ENCODE measurements around the gene KIF1C.
"Not testable (repeated sequence)": the region's sequence is repeated elsewhere in the genome, so short reads cannot be mapped to it uniquely, and the experiment has no call there.

Gene KIF1C

DNA sequence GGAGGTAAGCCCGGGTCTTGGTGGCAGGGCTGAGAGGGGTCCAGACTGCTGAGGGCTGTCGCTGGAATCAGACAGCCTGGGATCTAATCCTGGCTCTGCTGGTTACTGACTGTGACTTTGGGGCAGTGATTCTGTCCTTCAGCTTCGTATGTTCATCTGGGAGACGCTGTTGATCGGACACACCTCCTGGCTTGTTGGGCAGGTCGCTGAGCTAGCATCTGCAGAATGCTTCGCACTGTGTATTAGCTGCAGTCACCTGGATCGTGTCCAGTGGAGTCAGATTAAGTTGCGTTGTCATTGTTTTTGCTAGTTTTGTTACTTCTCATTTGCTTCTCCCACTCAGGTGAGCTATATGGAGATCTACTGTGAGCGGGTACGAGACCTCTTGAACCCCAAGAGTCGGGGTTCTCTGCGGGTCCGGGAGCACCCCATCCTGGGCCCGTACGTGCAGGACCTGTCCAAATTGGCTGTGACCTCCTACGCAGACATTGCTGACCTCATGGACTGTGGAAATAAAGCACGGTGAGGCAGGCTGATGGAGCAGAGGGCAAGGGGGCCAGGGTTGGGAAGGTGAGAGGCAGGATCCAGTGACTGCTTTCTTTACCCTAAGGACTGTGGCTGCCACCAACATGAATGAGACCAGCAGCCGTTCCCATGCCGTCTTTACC lies 4.5 kb downstream of the KIF1C start:
- DNase-seq, result no peak

DNA sequence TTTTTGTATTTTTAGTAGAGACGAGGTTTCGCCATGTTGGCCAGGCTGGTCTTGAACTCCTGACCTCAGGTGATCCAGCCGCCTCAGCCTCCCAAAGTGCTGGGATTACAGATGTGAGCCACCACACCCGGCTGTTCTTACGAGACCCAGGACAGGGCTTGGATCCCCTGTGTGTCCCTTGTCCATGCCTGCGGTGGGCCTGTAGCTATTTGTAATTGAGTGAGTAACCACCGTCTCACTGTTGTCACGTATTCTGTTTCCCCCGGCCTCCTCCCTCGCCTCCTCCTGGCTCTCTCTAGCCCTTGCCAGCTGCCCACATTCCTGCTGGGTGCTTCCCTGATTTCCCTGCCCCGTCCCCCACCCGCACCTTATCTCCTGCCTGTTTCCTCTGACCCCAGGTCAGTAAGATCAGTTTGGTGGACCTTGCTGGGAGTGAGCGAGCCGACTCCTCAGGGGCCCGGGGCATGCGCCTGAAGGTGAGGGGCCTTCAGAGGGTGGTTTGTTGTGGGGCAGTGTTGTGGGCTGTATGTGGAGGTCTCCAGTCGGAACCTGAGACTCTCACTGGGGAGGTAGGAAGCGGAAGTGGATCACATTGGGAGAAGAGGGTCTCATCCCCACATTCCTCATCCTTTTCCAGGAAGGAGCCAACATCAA lies 5.6 kb downstream of the KIF1C start:
- DNase-seq, result no peak

DNA sequence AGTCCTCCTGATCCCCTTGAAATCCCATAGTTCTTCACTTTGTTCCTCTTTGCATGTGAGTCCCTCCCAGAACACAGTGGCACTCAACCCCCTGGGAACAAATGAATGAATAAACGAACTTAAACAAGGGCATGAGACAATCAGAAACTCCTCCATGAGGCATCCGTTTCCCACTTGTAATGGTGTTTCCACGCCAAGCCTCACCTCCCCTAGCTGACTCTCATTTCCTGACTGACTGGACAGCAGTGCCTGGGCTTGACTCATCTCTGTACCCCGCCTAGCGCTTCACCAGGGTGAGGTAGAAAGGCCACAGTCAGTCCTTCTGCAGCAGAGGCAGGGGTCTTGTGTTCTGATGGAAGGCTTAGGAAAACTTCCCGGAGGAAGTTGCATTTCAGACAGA lies 14.2 kb downstream of the KIF1C start:
- no peak for DNase-seq

DNA sequence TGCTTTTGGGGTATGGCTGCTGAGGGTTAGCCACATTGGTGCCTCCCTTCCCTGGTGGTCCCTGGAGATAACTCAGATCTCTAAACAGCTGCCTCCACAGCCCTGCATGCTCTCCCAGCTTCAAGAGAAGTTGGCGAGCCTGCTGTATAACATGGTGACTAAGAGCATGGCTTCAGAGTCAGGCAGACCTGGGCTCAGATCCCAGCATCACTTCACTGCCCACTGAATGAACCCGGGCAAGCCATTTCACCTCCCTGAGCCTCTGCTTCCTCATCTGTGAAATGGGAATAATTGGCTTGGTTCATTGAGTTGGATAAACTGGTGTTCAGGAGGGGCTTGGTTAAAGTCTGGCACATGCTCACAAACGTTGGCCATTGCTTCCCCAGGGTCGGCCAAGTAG lies 16.6 kb downstream of the KIF1C start:
- DNase-seq, result no peak

DNA sequence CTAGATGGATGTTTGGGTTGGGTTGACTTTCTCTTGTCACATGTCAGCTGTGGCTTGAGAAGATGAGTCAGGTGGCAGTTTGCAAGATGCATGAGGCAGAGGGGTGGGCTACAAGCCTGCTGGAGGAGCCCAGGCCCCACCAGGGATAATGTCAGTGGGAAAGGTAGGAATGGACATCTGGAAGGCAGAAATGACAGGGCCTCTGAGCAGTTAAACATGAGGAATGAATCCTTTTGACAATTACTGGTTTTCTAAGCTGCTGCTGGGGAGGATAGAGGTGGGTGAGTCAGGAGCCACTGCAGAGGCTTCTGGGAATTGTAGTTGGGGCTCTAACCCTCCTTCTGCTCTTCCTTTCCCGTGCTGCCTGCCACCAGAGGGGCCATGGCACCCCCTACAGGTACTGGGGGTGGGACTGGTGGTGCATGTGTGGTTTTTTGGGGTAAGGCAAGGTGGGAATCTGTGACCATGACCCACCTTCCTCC lies 21.8 kb downstream of the KIF1C start:
- DNase-seq, result peak in 1 of 2 experiments; percentile 18

DNA sequence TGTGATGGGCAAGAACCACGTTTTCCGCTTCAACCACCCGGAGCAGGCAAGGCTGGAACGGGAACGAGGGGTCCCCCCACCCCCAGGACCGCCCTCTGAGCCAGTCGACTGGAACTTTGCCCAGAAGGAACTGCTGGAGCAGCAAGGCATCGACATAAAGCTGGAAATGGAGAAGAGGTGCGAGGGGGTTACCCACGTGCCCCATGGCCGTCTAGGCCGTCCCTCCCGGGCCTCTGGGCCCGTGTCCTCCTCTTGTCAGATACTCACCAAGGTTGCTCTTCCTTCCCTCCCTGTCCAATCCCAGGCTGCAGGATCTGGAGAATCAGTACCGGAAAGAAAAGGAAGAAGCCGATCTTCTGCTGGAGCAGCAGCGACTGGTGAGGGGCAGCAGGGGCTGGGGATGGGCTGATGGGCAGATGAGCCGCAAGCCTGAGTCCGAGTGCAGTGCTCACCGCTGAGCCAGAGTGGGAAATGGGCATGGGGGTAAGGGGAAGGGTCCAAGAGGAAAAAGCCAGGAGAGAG lies 22.8 kb downstream of the KIF1C start:
- no peak for DNase-seq

DNA sequence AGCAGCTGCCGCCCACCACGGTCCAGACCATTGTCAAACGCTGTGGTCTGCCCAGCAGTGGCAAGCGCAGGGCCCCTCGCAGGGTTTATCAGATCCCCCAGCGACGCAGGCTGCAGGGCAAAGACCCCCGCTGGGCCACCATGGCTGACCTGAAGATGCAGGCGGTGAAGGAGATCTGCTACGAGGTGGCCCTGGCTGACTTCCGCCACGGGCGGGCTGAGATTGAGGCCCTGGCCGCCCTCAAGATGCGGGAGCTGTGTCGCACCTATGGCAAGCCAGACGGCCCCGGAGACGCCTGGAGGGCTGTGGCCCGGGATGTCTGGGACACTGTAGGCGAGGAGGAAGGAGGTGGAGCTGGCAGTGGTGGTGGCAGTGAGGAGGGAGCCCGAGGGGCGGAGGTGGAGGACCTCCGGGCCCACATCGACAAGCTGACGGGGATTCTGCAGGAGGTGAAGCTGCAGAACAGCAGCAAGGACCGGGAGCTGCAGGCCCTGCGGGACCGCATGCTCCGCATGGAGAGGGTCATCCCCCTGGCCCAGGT lies 24.5 kb downstream of the KIF1C start:
- no peak for DNase-seq

DNA sequence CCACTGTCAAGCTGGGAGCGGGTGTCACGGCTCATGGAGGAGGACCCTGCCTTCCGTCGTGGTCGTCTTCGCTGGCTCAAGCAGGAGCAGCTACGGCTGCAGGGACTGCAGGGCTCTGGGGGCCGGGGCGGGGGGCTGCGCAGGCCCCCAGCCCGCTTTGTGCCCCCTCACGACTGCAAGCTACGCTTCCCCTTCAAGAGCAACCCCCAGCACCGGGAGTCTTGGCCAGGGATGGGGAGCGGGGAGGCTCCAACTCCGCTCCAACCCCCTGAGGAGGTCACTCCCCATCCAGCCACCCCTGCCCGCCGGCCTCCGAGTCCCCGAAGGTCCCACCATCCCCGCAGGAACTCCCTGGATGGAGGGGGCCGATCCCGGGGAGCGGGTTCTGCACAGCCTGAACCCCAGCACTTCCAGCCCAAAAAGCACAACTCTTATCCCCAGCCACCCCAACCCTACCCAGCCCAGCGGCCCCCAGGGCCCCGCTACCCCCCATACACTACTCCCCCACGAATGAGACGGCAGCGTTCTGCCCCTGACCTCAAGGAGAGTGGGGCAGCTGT lies 25.9 kb downstream of the KIF1C start:
- no peak for DNase-seq

DNA sequence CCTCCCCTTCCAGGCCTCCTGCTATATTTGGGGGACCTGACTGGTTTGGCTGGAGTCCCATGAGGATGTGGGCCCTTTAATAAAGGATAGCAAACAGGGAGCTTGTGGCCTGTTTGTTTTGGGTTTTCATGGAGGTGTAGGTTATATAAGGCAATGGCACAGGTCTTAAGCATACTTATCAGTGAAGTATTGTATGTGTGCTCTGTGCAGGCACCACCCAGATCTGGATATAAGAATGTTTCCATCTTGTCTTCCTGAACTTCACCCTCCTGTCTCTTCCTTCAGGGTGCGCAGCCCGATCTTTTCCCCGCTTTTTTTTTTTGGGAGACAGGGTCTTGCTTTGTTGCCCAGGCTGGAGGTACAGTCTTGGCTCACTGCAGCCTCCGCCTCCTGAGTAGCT lies 26.9 kb downstream of the KIF1C start:
- no peak for DNase-seq

DNA sequence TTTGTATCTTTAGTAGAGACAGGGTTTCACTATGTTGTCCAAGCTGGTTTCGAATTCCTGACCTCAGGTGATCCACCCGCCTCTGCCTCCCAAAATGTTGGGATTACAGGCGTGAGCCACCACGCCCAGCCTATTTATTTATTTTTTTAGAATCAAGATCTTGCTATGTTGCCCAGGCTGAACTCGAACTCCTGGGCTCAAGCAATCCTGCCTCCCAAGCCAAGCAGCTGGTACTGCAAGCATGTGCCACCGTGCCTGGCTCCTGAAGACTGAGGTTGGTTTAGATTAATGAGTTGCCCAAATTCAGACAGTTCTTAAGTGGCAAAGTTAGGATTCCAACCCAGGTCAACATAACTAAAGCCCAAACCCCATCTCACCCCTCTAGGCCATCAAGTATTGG lies 29.5 kb downstream of the KIF1C start:
- DNase-seq, result no peak

DNA sequence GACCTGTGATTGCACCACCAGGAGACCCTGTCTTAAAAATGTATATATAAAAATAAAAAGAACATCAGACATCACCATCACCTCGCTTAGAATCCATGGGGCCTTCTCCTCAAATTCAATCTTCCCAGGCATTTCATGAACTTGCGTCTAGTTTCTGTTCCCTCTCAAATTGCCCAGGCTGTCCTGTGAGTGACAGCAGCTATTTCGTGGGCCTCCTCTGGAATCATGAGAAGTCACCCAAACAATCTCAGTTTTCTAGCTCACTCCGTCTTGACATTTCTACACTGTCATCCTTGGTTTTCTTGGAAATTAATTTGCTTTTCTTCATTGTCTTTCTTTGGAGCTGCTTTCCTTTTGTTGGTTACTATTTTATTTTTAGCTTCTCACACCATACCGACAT lies 30.2 kb downstream of the KIF1C start:
- no peak for DNase-seq

DNA sequence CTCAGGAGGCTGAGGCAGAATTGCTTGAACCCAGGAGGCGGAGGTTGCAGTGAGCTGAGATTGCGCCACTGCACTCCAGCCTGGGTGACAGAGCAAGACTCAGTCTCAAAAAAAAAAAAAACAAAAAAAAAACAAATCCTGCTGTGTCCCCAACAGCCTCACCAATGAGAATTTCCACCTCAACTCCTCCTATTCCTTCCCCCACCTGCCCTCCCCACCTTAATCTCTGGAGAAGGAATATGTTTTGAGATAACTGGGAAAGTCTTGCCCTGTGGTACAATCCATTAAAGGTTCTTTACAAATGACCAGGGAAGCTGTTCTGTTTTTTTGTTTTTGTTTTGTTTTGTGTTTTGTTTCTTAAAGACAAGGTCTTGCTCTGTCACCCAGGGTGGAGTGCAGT lies 32.4 kb downstream of the KIF1C start:
- not testable (repeated sequence) for DNase-seq

DNA sequence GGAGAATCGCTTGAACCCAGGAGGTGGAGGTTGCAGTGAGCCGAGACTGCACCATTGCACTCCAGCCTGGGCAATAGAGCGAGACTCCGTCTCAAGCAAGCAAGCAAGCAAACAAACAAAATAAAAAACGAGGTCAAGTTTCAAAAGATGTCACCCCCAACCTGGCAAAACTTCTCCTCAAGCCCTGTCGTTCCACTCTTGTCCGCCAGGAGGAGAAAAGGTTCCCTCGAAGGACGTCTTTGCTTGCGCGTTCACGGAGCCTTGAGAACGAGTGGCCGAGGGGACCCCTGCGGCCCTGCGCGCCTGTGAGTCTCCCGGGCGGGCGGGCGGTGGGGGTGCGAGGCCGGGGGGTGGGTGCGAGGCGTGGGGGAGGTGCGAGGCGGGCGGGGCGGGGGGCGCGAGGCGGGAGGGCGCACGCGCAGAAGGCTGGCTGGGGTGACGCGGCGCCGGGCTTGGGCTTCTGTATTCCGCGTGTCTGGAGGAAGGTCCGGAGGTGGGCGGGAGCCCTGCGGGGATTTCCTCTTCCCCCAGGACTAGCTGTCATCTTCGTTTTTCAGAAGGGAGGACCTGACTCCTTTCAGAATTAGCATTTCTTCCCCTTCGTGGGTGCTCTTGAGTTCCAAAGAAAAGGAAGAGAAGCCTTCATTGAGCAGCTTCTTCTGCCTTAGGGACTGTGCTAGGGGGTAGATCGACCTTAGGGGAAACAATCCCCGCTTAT lies 33.8 kb downstream of the KIF1C start:
- peak; percentile 81 to 83 for DNase-seq

DNA sequence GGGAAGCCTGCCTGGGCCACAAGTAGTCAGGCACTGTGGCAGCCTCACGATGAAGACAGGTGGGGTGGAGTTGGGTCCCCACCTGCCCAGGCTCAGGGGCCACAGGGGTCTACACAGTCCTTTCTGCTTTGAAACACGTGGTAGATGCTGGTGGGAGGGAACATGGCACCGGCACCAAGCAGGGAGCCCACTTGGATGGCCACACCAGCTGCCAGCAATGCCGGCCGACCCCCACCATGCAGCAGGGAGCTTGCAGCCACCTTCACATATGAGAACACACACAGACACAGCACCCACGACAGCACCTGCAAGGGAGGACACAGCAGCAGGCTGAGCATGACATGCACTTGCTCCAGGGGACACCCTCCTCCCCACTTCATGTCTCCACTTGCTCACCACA lies 35.1 kb downstream of the KIF1C start:
- DNase-seq, result no peak

DNA sequence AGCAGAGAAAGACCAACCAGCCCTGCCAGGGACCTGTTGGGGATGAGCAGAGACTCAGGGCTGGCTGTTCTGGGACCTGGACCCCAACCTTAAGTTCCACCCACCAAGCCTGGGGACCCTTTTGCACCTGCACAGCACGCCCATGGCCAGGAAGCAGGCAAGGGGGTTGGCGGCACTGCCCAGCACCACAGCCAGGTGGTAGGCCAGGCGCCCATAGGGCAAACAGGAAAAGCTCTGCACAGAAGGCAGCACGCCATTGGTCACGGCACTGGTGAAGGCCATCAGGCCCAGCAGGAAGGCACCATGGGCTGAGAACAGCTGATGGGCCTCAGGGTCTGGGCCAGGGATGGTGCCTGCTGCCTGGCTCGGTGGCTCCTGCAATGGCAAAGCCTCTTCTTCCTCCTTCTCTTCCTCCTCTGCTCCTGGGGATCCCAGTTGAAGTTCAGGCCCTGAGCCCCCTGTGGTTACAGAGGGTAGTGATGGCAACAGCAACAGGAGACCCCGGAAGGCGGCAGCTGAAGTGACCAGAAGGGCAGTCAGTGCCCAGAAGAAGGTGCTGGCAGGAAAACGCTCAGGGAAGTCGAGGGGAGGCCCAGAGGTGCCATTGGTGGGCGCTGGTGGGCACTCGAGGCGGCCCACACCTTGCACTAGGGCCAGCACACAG lies 35.7 kb downstream of the KIF1C start:
- DNase-seq, result no peak

DNA sequence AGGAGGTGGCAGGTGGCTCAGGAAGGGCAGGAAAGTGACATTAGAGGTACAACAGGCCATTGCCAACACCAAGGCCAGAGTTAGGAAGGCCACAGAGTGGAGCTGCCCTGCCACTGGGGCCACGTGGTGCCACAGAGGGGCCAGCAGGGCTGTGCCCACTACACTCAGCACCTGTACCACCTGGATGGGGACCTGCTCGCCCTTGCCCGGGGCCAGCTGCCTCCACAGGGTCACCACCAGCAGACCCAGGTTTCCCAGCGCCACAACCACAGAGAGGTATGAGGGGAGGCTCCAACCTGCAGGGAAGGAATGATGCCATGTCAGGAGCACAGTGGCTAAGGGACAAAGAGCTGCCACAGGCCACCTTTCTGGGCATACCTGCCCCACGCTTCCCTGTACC lies 36.3 kb downstream of the KIF1C start:
- no peak for DNase-seq

DNA sequence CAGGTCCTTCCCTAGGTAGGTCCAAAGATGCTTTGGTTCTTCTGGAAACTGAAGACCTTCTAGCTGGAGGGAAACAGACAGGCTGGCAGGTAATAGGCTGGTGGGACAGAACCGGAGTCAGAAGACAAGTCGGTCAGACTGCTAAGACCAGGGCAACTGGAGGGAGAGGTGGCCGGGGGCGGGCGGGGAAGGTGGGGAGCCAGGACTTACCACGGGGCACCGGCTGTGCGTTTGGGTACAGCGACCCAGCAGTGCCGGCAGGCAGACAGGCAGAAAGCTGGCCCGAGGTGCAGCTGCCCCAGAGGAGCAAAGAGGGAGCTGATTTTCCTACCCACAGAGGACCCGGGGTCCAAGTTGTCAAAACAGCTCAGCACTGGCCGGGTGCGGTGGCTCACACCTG lies 36.9 kb downstream of the KIF1C start:
- DNase-seq, result no peak

DNA sequence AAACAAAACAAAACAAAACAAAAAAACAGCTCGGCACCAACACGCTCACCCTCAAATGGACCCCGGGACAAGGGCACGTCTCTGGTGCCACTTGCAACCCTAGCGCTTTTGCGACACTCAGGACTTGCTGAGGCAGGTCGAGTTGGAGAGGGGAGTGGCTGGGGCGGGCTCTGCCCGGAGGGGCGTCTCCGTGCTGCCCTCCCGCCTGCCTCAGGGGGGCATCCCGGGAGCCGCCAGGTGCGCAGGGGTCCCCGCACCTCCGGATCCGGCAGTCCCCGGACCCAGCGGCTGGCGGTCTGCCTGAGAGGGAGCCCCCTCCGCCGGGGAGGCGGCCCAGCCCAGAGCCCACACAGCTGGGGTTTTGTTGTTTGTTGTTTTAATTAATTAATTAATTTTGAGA lies 37.6 kb downstream of the KIF1C start, which contains the start of gene SLC52A1:
Gene SLC52A1 (minus strand): TSS at position 112 of the 400 bp plus-strand sequence. CDS start 820 bp downstream, outside the sequence.
- DNase-seq, result no peak

DNA sequence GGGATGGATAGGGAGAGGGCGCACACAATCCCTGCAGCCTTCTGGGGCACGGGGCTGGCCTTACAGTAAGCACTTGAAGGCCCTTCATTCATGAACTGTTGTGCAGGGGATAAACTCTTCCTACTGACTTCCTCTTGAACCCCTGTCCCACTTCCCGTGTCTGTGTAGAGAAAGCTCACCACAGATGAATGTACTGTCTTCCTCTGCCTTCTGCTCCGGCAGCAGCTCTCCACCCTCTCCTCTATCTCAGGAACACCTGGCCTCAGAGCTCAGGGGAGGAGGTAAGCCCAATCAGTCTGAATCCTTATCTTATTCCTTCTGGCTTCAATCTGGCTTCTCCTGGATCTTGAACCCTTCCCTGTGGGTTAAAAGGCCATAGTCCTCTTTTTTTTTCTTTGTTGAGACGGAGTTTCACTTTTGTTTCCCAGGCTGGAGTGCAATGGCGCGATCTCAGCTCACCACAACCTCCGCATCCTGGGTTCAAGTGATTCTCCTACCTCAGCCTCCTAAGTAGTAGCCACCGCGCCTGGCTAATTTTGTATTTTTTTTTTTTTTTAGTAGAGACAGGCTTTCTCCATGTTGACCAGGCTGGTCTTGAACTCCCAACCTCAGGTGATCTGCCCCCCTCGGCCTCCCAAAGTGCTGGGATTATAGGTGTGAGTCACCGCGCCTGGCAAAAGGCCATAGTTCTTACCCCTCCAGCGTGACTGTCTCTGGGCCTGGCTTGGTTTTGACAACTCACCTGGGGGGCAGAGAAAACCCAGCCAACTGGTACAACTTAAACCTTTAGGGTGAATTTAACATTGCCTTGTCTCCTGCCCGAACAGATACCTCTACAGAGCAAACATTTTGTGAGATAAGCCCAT lies 44.6 kb downstream of the KIF1C start:
- DNase-seq, result peak; percentile 44

DNA sequence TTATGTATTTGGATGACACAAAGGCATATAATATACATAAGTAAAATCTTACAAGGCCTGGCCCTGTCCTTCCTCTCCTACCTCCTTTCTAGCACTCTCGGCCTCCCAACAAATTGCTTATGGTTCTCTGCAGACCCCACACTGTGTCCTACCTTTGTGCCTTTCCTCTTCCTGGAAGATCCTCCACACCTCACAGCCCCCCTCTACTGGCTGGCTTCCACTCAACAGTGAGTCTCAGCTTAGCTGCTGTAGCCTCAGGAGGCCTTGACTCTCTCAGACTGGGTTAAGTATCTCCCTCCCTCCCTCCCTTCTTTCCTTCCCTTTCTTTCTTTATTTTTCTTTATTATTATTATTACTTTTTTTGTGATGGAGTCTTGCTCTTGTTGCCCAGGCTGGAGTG lies 45.8 kb downstream of the KIF1C start:
- no peak for DNase-seq

DNA sequence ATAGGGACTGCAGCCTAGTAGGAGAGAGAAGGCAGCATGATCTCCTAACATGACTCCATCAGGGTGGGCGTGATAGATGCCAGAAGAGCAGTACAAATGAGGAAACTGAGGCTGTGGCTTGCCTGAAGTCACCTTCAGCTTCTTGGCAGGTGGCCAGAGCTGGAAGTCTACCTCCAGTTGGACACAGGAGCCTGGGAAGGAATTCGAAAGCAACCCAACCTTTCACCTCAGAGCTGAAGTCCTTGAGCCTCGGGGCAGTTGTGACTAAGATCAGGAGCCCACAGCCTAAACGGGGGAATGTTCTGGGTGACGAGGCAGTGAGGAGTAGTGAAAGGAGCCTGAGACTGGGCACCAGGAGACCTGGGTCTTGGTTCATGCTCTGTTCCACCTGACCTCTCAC lies 46.9 kb downstream of the KIF1C start:
- no peak for DNase-seq

DNA sequence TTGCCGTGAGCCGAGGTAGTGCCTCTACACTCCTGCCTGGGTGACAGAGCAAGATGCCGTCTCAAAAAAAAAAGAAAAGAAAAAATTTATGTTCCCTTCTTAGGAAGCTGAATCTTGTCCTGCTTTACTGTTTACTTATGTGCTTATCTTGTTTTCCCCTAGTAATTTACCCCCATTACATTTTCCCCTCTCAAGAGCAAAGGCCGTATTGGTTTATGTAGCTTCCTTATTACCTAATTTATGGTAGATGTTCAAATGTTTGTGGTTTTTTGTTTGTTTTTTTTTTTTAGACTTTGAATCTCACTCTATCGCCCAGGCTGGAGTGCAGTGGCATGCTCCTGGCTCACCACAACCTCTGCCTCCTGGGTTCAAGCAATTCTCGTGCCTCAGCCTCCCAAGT lies 47.7 kb downstream of the KIF1C start:
- no peak for DNase-seq
